Natural killer cell (primary cell): ENCODE measurements around the gene TMEM53. TPM values are rescaled to one million over a fixed set of nuclear protein-coding genes. Genes with fewer than 3 reads are reported as not detected.

Source experiments
- ATAC-seq, 3 donors: fragments of 150-1000 bp in 2 of 3; fragments of 200-7000 bp in 1 of 3; cut with Tn5 transposase; 1 replicate in 1 of 3; 2 replicates in 2 of 3; pipeline ENCODE4 v1.10.0; 2021; ENCODE audit warnings: mild to moderate bottlenecking in 2 of 3, moderate library complexity in 2 of 3
- DNase-seq, 2 donors: peaks; one replicate each; pipeline versions ENCODE4 v3.0.0 to v3.0.0-alpha.2; 2013 to 2021; ENCODE audit warnings: mixed read lengths in 1 of 2
- H3K27ac ChIP-seq: one replicate; pipeline ENCODE4 v1.5.1; 2013; ENCODE audit warnings: mild to moderate bottlenecking, low read length
- H3K27me3 ChIP-seq: one replicate; pipeline ENCODE4 v1.6.1; 2013; ENCODE audit warnings: low read length; ENCODE audit not compliant: control insufficient read depth, insufficient read depth
- H3K36me3 ChIP-seq: one replicate; pipeline ENCODE4 v1.6.1; 2013; ENCODE audit warnings: low read length; ENCODE audit not compliant: control insufficient read depth, insufficient read depth
- H3K4me1 ChIP-seq: one replicate; pipeline ENCODE4 v1.6.1; 2013; ENCODE audit warnings: low read length; ENCODE audit not compliant: control insufficient read depth, insufficient read depth
- H3K4me3 ChIP-seq: one replicate; pipeline ENCODE4 v1.5.1; 2013; ENCODE audit warnings: low read length
- H3K9me3 ChIP-seq: one replicate; pipeline ENCODE4 v1.6.1; 2013; ENCODE audit warnings: low read length; ENCODE audit not compliant: control insufficient read depth, insufficient read depth
- H3K27ac Mint-ChIP-seq, 2 donors: one replicate each; pipeline ENCODE4 v1.8.0; 2022; ENCODE audit warnings: mild to moderate bottlenecking in 2 of 2, mixed read lengths in 2 of 2, moderate library complexity in 1 of 2
- H3K27me3 Mint-ChIP-seq, 2 donors: one replicate each; pipeline ENCODE4 v1.8.0; 2022; ENCODE audit warnings: low read depth in 2 of 2, mixed read lengths in 2 of 2
- H3K36me3 Mint-ChIP-seq: one replicate; pipeline ENCODE4 v1.8.0; 2022; ENCODE audit warnings: mixed read lengths
- H3K4me1 Mint-ChIP-seq, 2 donors: one replicate each; pipeline ENCODE4 v1.8.0; 2022; ENCODE audit warnings: mixed read lengths in 2 of 2
- H3K4me3 Mint-ChIP-seq: one replicate; pipeline ENCODE4 v1.8.0; 2022; ENCODE audit warnings: mild to moderate bottlenecking, moderate library complexity, mixed read lengths
- H3K9me3 Mint-ChIP-seq, 2 donors: one replicate each; pipeline ENCODE4 v1.8.0; 2022; ENCODE audit warnings: mixed read lengths in 2 of 2
- CTCF ChIP-seq: fragments of 200-600 bp; IDR thresholded peaks from one replicate; pipeline ENCODE4 v1.8.0; 2022; ENCODE audit warnings: antibody characterized with exemption
- WGBS: methylation state at CpG from one replicate; pipeline ENCODE4 v1.1.7; 2013; ENCODE audit warnings: missing lambda C conversion rate; ENCODE audit not compliant: insufficient coverage; 5-methylcytosine and 5-hydroxymethylcytosine counted together
- intact Hi-C: fragments of 100-400 bp; cut with micrococcal nuclease; formaldehyde crosslinking; loops from one replicate; pipeline ENCODE4 v1.14.2; 2022
- total RNA-seq, 4 donors: library from RNA; stranded (reverse); fragments of 120-200 nt in 1 of 4; gene quantifications; one replicate each; pipeline versions ENCODE4 v1.2.3 to v1.2.4, GENCODE V29; 2013 to 2022

Gene TMEM53
- total RNA-seq, 3 donors from 2014 or later (not counting 1 experiment from before 2014, with no cell fraction given) = 2.2 to 3.8 (median 3.3) TPM

GRCh38 chr1:44610527-44611148, 63.6 kb downstream of the TMEM53 start:
- Histone ChIP-seq H3K27ac (no peak overlapping the region), H3K27me3 (no peaks in the 10 kb centered on the region), H3K4me1 (no peaks in the 10 kb centered on the region), H3K36me3 (no peaks in the 10 kb centered on the region), H3K9me3 (no peaks in the 10 kb centered on the region), H3K4me3 (no peak overlapping the region)
- no peak for ATAC-seq
- 83% methylated on average over 11 of the region's 12 CpGs for WGBS
- Mint-ChIP-seq H3K27ac (no peak overlapping the region), H3K4me3 (no peak overlapping the region), H3K36me3 (no peaks in the 10 kb centered on the region), H3K9me3 (no peaks in the 10 kb centered on the region), H3K27me3 (peaks cover 0 to 3% of the 10 kb centered on the region in 2 donors), H3K4me1 (no peaks in the 10 kb centered on the region)
- DNase-seq = no peak
- TF ChIP-seq CTCF = no peak
- intact Hi-C loops = no loop called here

- no peak for DNase-seq
- H3K9me3 Mint-ChIP-seq = no peaks in the 10 kb centered on the region
- no peak overlapping the region for H3K4me3 Mint-ChIP-seq
- H3K27me3 Mint-ChIP-seq = peaks cover 0 to 3% of the 10 kb centered on the region in 2 donors
- no peak for TF ChIP-seq CTCF
- H3K4me1 Mint-ChIP-seq = no peaks in the 10 kb centered on the region
- H3K36me3 ChIP-seq = no peaks in the 10 kb centered on the region
- intact Hi-C loops = no loop called here
- H3K27ac Mint-ChIP-seq = no peak overlapping the region
- no peak for ATAC-seq
- WGBS = 94% methylated on average over 25 of the region's 25 CpGs
- no peaks in the 10 kb centered on the region for H3K27me3 ChIP-seq
- H3K9me3 ChIP-seq = no peaks in the 10 kb centered on the region
- no peak overlapping the region for H3K4me3 ChIP-seq
- H3K36me3 Mint-ChIP-seq = no peaks in the 10 kb centered on the region
- no peak overlapping the region for H3K27ac ChIP-seq
- H3K4me1 ChIP-seq = no peaks in the 10 kb centered on the region
Measured at GRCh38 chr1:44609768-44610526, 64.3 kb downstream of the TMEM53 start.

GRCh38 chr1:44609412-44609767, 64.9 kb downstream of the TMEM53 start:
- H3K36me3 ChIP-seq = no peaks in the 10 kb centered on the region
- no peak for TF ChIP-seq CTCF
- H3K27me3 Mint-ChIP-seq = peaks cover 0 to 3% of the 10 kb centered on the region in 2 donors
- no peak overlapping the region for H3K27ac Mint-ChIP-seq
- no peak overlapping the region for H3K4me3 Mint-ChIP-seq
- no peaks in the 10 kb centered on the region for H3K4me1 ChIP-seq
- DNase-seq = peak in 1 of 2 donors; percentile 43
- no peak for ATAC-seq
- no peaks in the 10 kb centered on the region for H3K36me3 Mint-ChIP-seq
- H3K27me3 ChIP-seq = no peaks in the 10 kb centered on the region
- no peaks in the 10 kb centered on the region for H3K4me1 Mint-ChIP-seq
- intact Hi-C loops = no loop called here
- H3K27ac ChIP-seq = no peak overlapping the region
- H3K9me3 Mint-ChIP-seq = no peaks in the 10 kb centered on the region
- H3K9me3 ChIP-seq = no peaks in the 10 kb centered on the region
- WGBS = 87% methylated on average over 10 of the region's 10 CpGs
- no peak overlapping the region for H3K4me3 ChIP-seq
